Breast epithelium (tissue), 3 donors: ENCODE measurements around the gene CHD9.

Experiments
- POLR2A ChIP-seq: fragments of 450-650 bp; IDR thresholded peaks from one replicate; pipeline ENCODE4 v1.6.1; 2016; ENCODE audit warnings: antibody characterized with exemption, mild to moderate bottlenecking, moderate library complexity
- TF ChIP-seq, protein P1 (sequence below), 3 donors: fragments of 450-650 bp; IDR thresholded peaks; one replicate each; pipeline ENCODE4 v1.5.1; 2016 to 2017; ENCODE audit warnings: antibody characterized with exemption in 3 of 3, mild to moderate bottlenecking in 3 of 3, moderate library complexity in 3 of 3

DNA sequence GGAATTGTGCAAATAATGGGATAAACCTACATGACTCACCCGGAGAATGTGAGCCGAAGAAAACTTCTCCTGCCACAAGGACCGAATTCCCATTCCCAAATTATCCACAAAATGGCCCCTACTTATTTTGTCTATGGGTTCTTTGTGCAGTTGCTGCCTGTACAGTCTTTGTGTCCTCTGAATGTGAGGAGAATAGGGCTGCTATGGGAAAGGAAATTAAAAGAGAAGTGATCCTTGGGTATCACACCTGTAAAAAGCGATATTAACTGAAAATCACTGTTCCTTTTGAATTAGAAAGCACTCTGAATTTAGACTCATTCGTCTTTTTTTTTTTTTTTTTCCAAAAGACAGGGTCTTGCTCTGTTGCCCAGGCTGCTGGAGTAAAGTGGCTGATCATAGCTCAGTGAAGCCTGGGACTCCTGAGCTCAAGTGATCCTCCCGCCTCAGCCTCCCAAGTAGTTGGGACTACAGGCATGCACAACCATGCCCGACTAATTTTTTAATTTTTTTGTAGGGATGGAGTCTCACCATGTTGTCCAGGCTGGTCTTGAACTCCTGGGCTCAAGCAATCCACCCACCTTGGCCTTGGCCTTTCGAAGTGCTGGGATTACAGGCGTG is 45.4 kb downstream of the CHD9 start:
- TF ChIP-seq, protein P1, sequence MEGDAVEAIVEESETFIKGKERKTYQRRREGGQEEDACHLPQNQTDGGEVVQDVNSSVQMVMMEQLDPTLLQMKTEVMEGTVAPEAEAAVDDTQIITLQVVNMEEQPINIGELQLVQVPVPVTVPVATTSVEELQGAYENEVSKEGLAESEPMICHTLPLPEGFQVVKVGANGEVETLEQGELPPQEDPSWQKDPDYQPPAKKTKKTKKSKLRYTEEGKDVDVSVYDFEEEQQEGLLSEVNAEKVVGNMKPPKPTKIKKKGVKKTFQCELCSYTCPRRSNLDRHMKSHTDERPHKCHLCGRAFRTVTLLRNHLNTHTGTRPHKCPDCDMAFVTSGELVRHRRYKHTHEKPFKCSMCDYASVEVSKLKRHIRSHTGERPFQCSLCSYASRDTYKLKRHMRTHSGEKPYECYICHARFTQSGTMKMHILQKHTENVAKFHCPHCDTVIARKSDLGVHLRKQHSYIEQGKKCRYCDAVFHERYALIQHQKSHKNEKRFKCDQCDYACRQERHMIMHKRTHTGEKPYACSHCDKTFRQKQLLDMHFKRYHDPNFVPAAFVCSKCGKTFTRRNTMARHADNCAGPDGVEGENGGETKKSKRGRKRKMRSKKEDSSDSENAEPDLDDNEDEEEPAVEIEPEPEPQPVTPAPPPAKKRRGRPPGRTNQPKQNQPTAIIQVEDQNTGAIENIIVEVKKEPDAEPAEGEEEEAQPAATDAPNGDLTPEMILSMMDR (IDR thresholded peaks at IDR 0.05): no peak
- TF ChIP-seq POLR2A: no peak
